ENCODE data around the gene BICC1.
"Not testable (repeated sequence)": the region's sequence is repeated elsewhere in the genome, so short reads cannot be mapped to it uniquely, and the experiment has no call there.

Gene BICC1

GRCh38 chr10:58593008-58593407, 80.3 kb downstream of the BICC1 start:
- DNase-seq (ENCODE audit: extremely low read depth in 1 of 2, low read depth in 1 of 2), result no peak

- not testable (repeated sequence) for DNase-seq (ENCODE audit: extremely low read depth in 1 of 2, low read depth in 1 of 2)
Measured at GRCh38 chr10:58597211-58597610, 84.5 kb downstream of the BICC1 start.

- DNase-seq (ENCODE audit: extremely low read depth in 1 of 2, low read depth in 1 of 2), result no peak
Measured at GRCh38 chr10:58599927-58600553, 87.4 kb downstream of the BICC1 start.

GRCh38 chr10:58608351-58608750, 95.7 kb downstream of the BICC1 start:
- no peak for DNase-seq (ENCODE audit: extremely low read depth in 1 of 2, low read depth in 1 of 2)

- DNase-seq (ENCODE audit: extremely low read depth in 1 of 2, low read depth in 1 of 2), result no peak
Measured at GRCh38 chr10:58608826-58609531, 96.3 kb downstream of the BICC1 start.

- no peak for DNase-seq (ENCODE audit: extremely low read depth in 1 of 2, low read depth in 1 of 2)
Measured at GRCh38 chr10:58609532-58610150, 97.0 kb downstream of the BICC1 start.

- DNase-seq (ENCODE audit: extremely low read depth in 1 of 2, low read depth in 1 of 2), result no peak
Measured at GRCh38 chr10:58615237-58615935, 102.7 kb downstream of the BICC1 start.

- no peak for DNase-seq (ENCODE audit: extremely low read depth in 1 of 2, low read depth in 1 of 2)
Measured at GRCh38 chr10:58618158-58618676, 105.5 kb downstream of the BICC1 start.

- DNase-seq (ENCODE audit: extremely low read depth in 1 of 2, low read depth in 1 of 2), result no peak
Measured at GRCh38 chr10:58621379-58622077, 108.9 kb downstream of the BICC1 start.

GRCh38 chr10:58622246-58622645, 109.6 kb downstream of the BICC1 start:
- no peak for DNase-seq (ENCODE audit: extremely low read depth in 1 of 2, low read depth in 1 of 2)

GRCh38 chr10:58625070-58625469, 112.4 kb downstream of the BICC1 start:
- DNase-seq (ENCODE audit: extremely low read depth in 1 of 2, low read depth in 1 of 2), result no peak

GRCh38 chr10:58627392-58627791, 114.7 kb downstream of the BICC1 start:
- DNase-seq (ENCODE audit: extremely low read depth in 1 of 2, low read depth in 1 of 2), result no peak

- DNase-seq (ENCODE audit: extremely low read depth in 1 of 2, low read depth in 1 of 2), result no peak
Measured at GRCh38 chr10:58631715-58632114, 119.0 kb downstream of the BICC1 start.

GRCh38 chr10:58632216-58632615, 119.5 kb downstream of the BICC1 start:
- no peak for DNase-seq (ENCODE audit: extremely low read depth in 1 of 2, low read depth in 1 of 2)

GRCh38 chr10:58637352-58637751, 124.7 kb downstream of the BICC1 start:
- no peak for DNase-seq (ENCODE audit: extremely low read depth in 1 of 2, low read depth in 1 of 2)

- no peak for DNase-seq (ENCODE audit: extremely low read depth in 1 of 2, low read depth in 1 of 2)
Measured at GRCh38 chr10:58638388-58638787, 125.7 kb downstream of the BICC1 start.

GRCh38 chr10:58641095-58641531, 128.4 kb downstream of the BICC1 start:
- DNase-seq (ENCODE audit: extremely low read depth in 1 of 2, low read depth in 1 of 2), result no peak

GRCh38 chr10:58641708-58642107, 129.0 kb downstream of the BICC1 start:
- DNase-seq (ENCODE audit: extremely low read depth in 1 of 2, low read depth in 1 of 2), result no peak

- DNase-seq (ENCODE audit: extremely low read depth in 1 of 2, low read depth in 1 of 2), result no peak
Measured at GRCh38 chr10:58642283-58642682, 129.6 kb downstream of the BICC1 start.

- no peak for DNase-seq (ENCODE audit: extremely low read depth in 1 of 2, low read depth in 1 of 2)
Measured at GRCh38 chr10:58642916-58643428, 130.3 kb downstream of the BICC1 start.

Measured in activated CD8-positive, alpha-beta memory T cell treated with anti-CD3 and anti-CD28 coated beads for 1 hour (primary cell).